Epidermal melanocyte (primary cell): ENCODE results near the gene CHTOP.
"Not testable (repeated sequence)": the region's sequence is repeated elsewhere in the genome, so short reads cannot be mapped to it uniquely, and the experiment has no call there.

Source experiments
- DNase-seq: peaks from one replicate; pipeline ENCODE4 v3.0.0; 2011; ENCODE audit warnings: low spot score; ENCODE audit not compliant: insufficient read length

CHTOP gene

GRCh38 chr1:153659175-153659534, 25.3 kb downstream of the CHTOP start:
- no peak for DNase-seq

GRCh38 chr1:153659656-153660055, 25.8 kb downstream of the CHTOP start:
- no peak for DNase-seq

- DNase-seq = no peak
These were observed 27.3 kb downstream of the CHTOP start for GRCh38 chr1:153661111-153661708.

- no peak for DNase-seq
These were observed 28.4 kb downstream of the CHTOP start for GRCh38 chr1:153662269-153662668.

GRCh38 chr1:153663211-153663610, 29.3 kb downstream of the CHTOP start:
- no peak for DNase-seq

GRCh38 chr1:153667439-153667838, 33.6 kb downstream of the CHTOP start:
- no peak for DNase-seq

- not testable (repeated sequence) for DNase-seq
These were observed 34.8 kb downstream of the CHTOP start for GRCh38 chr1:153668672-153669071.

- DNase-seq = no peak
These were observed 35.7 kb downstream of the CHTOP start for GRCh38 chr1:153669606-153670005.

- DNase-seq = peak; percentile 22
These were observed 36.5 kb downstream of the CHTOP start for GRCh38 chr1:153670257-153670858.

GRCh38 chr1:153670859-153671627, 37.2 kb downstream of the CHTOP start, which contains the start of gene ILF2:
Gene ILF2 (minus strand): TSS chr1:153670993. CDS start chr1:153670922, 71 bp downstream.
- DNase-seq = peak; percentile 100

- DNase-seq = not testable (repeated sequence)
These were observed 37.9 kb downstream of the CHTOP start for GRCh38 chr1:153671628-153672353.

- no peak for DNase-seq
These were observed 39.6 kb downstream of the CHTOP start for GRCh38 chr1:153673511-153673910.

GRCh38 chr1:153677718-153678518, 44.1 kb downstream of the CHTOP start:
- DNase-seq = no peak

GRCh38 chr1:153678519-153679336, 44.9 kb downstream of the CHTOP start, which contains the start of gene NPR1:
Gene NPR1 (plus strand): TSS chr1:153678688. CDS start chr1:153679109, 421 bp downstream.
- DNase-seq = no peak

- no peak for DNase-seq
These were observed 45.7 kb downstream of the CHTOP start for GRCh38 chr1:153679337-153680119.

GRCh38 chr1:153680120-153680403, 46.2 kb downstream of the CHTOP start:
- no peak for DNase-seq

- DNase-seq = no peak
These were observed 48.9 kb downstream of the CHTOP start for GRCh38 chr1:153682730-153683129.

GRCh38 chr1:153683854-153684253, 50.0 kb downstream of the CHTOP start:
- no peak for DNase-seq

GRCh38 chr1:153684892-153685291, 51.0 kb downstream of the CHTOP start:
- no peak for DNase-seq
